DMS 273 (cell line): ENCODE measurements around the gene DNAH10.
A peak's percentile ranks its signal among the peaks of the same experiment; 100 is the strongest.
"Not testable (repeated sequence)": the region's sequence is repeated elsewhere in the genome, so short reads cannot be mapped to it uniquely, and the experiment has no call there.

Experiments
- DNase-seq: peaks from one replicate; lab custom pipeline; 2025; ENCODE audit not compliant: unreplicated experiment; lab: John Stamatoyannopoulos, UW

Gene DNAH10

DNA sequence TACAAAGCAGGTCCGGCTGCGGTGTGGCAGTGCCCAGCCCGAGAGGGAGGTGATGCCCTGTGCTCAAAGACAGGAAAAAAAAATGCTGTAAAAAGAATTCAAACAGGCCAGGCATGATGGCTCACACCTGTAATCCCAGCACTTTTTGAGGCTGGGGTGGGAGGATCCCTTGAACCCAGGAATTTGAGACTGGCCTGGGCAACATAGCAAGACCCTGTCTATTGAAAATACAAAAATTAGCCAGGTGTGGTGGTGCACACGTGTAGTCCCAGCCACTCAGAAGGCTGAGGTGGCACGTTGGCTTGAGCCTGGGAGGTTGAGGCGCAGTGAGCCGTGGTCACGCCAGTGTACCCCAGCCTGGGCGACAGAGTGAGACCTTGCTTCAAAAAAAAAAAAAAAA lies 26.4 kb downstream of the DNAH10 start:
- DNase-seq, result no peak

DNA sequence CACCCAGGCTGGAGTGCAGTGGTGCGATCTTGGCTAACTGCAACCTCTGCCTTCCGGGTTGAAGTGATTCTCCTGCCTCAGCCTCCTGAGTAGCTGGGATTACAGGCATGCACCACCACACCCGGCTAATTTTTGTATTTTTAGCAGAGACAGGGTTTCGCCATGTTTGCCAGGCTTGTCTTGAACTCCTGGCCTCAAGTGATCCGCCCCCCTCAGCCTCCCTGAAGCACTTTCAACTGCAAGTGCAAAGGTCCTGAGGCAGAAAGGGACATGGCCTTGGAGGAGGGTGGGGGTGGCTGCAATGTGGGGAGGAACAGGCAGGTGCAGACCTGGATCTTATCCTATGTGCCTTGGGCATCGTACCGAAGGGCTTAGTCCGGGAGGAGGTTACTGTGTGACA lies 27.3 kb downstream of the DNAH10 start:
- not testable (repeated sequence) for DNase-seq

DNA sequence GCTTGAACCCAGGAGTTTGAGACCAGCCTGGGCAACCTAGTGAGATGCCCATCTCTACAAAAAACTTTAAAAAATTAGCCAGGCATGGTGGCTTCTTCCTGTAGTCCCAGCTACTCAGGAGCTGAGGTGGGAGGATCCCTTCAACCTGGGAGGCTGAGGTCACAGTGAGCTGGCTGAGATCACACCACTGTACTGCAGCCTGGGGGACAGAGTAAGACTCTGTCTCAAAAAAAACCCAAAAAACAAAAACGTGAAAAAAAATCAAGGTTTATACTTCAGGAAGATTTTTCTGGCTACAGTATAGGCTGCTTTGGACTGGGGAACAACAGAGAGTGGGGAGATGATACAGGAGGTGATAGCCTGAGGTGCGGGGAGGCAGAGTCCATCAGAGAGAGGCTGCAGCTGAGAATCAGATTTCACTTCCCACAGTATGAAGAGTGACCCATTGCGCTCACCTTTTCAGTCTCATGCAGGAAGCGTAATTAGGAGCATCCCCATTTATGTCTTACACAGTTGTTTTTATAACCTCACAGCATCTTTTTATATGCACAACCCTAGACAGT lies 28.9 kb downstream of the DNAH10 start:
- no peak for DNase-seq

DNA sequence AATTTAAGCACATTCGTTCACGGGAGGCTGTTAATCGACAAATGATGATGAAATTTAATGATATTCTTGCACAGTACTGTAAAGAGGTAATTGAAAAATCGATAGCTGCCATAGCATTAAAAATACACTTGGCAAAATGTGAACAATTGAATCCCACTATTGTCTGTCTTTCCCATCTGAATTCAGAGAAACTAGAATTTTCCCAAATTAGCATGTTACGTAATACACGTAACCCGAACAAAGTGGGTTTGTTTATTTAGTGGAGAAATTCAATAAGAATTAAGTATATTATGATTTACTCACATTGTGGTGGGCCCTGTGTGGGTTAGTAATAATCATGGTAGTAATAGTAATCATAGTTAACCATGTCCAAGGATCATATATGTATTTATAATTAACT lies 31.9 kb downstream of the DNAH10 start:
- no peak for DNase-seq

DNA sequence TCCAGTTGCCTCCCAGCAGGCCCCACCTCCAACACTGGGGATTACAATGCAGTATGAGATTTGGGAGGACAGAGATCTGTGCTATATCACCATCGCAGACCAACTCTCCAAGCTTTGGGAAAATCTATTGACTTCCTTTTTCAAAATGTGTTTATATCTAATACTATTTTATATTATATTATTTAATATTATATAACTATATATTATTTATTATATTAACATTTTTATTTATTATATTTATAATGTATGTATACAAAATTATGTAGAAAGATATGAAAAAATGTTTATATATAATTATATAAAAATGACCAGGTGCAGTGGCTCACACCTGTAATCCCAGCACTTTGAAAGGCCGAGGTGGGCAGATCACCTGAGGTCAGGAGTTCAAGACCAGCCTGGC lies 36.4 kb downstream of the DNAH10 start:
- no peak for DNase-seq

DNA sequence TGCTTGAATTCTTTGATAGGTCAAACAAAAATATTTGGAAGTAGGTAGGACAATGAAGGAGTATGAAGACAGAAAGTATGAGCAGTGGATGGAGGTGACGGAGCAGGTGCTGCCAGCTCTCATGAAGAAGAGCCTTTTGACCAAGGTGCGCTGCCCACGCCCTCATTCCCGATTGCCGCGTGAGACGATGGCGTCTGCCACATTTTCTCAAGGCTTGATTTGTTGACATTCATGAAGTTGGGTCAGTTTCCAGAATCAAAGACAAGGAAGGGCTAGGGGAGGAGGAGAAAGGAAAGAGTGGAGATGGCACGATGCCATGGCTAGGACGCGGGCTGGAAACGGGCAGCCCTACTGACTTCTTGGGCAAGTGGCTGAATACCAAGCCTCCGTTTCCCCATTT lies 37.1 kb downstream of the DNAH10 start:
- no peak for DNase-seq

DNA sequence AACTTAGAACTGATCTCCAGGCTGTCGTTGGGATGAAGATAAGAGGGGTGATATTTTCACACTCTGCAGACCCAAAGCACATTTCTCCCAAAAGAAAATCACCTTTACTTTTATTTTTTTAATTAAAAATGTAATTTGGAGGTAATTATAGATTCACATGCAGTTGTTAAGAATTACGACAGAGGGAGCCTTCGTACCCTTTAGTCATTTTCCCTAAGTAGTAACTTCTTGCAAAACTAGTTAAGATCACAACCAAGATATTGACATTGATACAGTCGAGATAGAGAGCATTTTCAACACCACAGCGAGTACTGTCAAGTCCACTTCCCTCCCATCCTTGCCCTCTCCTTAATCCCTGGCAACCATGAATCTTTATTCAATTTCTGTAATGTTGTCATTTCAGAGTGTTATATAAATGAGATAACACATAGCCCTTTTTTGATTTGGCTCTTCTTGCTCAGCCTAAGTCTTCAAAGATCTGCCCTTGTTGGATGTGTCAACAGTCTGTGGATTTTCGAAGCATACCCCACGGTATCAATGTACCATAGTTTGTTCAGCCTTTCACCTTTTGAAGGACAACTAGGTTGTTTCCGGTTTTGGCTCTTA lies 39.6 kb downstream of the DNAH10 start:
- peak; percentile 37 for DNase-seq

DNA sequence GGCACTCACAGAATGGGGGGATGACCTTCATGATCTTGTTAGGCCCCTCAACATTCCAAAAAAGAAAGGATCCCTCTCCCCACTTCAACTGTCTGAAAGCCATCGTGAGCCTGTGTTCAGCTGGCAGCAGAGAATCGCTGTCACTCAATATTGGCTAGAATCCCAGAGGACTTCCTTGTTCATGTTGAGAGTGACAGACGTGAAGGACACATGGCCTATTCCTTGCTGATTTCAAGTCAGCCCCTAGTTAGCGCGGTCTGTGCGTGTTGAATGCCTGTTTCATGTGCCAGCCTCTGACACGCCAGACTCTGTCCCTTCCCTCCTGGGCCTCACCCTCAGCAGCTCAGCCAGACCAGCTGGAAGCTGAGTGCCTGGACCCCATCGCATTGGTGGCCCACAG lies 43.1 kb downstream of the DNAH10 start:
- DNase-seq, result no peak

DNA sequence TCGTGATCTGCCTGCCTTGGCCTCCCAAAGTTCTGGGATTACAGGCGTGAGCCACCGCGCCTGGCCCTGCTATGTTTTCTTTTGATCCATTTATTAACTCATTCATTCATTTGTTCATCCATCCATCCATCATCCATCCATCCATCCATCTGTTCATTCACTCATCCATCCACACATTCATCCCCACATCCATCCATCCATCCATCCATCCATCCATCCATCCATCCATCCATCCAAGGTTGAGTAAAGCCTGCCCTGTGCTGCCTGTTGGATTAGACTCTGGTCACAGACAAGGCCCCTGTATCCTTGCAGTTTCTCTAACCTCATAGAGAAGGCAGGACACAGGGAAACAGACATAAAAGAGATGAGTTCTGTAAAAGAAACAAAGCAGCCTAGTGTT lies 44.9 kb downstream of the DNAH10 start:
- DNase-seq, result no peak

DNA sequence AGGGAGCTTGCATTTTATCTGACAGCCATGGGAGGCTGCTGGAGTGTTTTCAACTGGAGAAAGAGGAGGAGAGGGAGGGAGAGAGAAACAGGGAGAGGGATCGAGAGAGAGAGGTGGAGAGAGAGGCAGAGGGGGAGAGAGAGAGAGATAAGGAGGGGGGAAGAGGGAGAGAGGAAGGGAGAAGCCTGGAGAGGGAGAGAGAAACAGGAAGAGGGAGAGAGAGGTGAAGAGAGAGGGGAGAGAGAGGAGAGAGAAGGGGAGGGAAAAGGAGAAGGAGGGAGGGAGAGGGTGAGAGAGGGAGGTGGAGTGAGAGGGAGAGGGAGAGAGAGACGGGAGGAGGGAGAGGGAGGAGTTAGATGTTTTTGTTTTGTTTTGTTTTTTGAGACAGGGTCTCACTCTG lies 45.6 kb downstream of the DNAH10 start:
- DNase-seq, result no peak

DNA sequence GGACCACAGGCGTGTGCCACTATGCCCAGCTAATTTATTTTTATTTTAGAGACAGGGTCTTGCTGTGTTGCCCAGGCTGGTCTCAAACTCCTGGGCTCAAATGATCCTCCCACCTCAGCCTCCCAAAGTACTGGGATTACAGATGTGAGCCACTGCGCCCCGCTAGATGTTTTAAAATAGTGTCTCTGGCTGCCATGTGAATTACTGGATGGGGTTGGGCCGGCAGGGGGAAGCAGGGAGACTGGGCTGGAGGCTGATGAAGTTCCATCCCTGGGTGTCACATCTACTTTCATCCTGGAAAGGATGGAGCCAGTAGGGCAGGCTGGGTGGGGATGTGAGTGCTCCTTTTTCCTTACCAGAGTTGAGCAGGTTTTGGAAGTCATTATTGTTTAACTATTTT lies 46.1 kb downstream of the DNAH10 start:
- DNase-seq, result no peak

DNA sequence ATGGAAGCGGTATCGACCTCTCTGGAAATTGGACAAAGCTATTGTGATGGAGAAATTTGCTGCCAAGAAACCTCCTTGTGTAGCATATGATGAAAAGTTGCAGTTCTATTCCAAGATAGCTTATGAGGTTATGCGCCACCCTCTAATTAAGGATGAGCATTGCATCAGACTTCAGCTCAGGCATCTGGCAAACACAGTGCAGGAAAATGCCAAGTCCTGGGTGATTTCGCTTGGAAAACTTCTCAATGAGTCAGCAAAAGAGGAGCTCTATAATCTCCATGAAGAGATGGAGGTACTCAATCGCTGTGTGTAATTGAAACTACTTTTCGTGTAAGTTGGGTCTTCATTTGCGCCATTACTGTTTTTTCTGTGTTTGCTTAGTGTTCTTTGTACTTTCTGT lies 51.2 kb downstream of the DNAH10 start:
- DNase-seq, result peak; percentile 18

DNA sequence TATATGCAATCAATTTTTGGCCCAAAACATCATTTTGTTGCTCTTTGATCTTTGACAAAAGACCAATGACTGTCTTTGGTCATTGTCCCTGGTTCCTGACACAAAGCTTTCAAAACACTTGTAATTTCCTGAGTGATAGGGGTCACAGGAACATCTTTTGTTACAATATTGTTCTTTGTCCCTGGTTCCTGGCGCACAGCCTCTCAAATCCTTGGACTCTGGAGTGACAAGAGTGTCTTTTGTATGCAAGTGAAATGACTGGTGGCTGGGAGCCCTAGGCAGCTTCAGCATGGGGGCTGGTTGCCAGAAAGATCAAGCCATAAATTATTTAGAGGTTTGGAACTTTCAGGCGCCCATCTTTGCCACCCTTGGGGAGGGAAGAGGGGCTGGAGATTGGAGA lies 53.9 kb downstream of the DNAH10 start:
- no peak for DNase-seq

DNA sequence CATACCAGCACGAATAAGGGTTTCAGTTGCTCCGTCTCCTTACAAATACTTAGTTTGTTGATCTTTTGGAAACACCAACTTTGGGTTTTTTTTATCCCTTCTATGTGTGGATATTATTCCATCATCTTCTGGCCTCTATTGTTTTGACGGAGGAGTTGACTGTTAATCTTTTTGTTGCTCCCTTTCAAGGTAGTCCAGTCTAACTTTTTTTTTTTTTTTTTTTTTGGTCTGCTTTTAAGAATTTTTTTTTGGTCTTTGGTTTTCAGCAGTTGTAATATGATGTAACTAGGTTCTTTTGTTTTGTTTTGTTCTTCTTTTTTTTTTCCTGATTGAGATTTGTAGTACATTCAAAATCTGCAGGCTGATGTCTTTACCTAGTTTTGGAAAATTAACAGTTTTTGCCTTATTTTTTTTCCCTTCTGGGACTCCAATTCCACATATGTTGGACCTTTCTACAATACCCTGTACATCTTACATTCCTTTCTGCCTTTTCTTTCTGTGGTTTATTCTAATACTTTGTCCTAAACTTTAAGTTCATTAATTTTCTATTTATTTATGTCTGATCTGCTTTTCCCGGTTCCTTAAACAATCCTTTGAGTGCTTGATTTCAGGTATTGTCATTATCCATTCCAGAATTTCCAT lies 54.9 kb downstream of the DNAH10 start:
- no peak for DNase-seq

DNA sequence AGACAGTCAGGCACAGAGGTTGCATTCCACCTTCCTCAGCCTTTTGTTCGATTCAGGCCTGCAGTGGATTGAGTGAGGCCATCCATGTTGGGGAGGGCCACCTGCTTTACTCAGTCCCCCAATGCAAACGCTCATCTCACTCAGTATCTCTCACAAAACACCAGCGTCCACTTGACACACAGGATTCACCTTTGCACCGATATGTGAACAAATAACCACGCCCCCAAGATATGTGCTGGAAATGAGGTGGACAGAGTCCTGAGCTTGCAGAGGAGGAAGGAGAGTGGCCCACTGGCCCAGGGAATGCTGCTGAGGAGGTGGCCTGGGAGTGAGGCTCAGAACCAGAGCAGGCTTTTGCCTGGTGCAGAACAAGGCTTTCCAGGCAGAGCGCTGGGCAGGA lies 60.7 kb downstream of the DNAH10 start:
- DNase-seq, result no peak

DNA sequence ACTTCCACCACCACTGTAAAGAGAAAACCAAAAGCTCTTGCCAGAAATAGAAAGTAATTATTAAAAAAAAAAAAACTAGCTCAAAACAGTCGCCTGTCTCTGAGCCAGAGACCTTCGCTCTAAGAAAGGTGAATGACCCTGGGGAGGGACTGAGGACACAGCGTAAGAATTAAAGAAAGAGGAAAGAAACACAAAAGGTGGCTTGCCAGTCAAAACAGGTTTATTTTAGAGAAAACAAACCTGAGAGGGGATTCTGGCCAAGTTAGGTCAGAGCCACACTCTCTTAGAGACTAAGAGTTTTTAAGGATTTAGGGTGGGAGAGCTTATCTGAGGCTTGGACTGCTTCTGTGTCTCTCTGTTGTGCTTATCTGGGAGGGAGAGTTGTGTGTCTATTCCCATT lies 66.0 kb downstream of the DNAH10 start:
- DNase-seq, result no peak

DNA sequence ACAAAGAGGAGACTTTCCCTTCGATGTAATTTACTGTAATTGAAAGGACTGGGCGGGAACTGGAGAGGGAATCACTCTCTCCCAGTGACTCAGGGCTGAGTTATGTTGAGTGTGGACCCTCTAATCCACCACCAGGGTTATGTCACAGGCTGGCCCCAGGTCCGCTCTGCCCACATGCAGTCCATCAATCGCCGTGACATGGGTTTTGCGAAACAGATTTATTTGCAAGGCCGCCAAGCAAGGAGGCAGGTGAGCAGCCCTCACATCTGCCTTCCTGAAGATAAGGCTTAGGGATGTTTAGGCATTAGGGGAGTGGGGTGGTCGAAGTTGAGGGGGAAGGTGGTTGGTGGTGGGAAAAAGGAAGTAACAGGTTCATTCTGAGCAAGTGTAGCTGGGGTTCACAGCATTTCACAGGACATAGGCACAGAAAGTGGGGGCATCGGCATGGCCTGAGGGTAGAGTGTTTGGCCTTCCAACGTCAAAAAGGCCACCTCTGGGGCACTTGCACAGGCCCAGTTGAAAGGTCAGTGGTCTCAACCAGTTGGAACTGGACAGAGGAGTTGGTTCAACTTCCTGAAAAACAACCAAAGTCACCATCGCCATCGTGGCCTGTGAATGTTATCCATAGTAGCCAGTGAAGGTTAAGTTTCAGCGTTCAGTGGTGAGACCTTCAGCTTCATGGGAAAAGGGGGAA lies 66.9 kb downstream of the DNAH10 start:
- no peak for DNase-seq

DNA sequence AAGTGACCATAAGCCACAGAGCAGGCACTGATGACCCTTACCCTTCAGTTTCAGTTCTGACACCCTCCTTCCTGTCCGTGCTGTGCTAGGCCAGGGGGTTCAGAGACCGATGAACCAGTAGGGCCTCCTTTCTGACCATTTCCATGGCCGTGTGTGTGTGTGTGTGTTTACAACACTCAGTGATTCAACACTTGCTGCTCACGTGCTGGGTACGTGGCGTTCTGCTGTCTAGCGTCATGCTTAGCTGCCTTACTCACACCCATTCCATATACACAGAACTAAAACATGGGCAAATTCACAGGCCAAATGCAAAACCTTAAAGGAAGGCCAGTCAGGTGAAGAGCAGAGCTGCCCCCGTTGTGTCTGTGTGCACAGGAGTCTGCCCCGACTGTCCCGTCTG lies 67.5 kb downstream of the DNAH10 start:
- DNase-seq, result no peak

DNA sequence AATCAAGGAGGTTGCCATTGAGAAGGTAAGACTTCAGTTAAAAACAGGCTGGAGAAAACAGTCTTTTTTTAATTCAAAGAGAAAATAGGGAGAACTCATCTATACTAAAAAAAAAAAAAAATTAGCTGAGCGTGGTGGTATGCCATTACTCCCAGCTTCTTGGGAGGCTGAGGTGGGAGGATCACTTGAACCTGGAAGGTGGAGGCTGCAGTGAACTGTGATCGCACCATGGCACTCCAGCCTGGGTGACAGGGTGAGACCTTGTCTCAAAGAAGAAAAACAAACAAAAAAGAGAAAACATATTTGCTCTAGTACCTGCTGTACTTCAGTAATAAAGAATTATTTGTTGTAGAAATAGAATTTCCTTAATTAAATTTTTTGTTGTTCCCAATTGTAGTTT lies 68.6 kb downstream of the DNAH10 start:
- no peak for DNase-seq

DNA sequence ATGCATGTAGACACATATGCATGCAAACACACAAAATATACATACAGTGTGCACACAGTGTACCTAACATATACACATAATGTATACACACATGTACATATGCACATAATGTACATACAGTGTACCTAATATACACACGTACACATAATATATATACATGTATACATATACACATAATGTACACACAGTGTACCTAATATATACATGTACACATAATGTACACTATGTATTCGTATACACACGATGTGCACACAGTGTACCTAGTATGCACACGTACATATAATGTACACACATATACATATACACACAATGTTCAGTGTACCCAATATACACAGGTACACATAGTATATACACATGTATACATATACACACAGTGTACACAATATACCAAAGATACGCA lies 70.0 kb downstream of the DNAH10 start:
- no peak for DNase-seq

DNA sequence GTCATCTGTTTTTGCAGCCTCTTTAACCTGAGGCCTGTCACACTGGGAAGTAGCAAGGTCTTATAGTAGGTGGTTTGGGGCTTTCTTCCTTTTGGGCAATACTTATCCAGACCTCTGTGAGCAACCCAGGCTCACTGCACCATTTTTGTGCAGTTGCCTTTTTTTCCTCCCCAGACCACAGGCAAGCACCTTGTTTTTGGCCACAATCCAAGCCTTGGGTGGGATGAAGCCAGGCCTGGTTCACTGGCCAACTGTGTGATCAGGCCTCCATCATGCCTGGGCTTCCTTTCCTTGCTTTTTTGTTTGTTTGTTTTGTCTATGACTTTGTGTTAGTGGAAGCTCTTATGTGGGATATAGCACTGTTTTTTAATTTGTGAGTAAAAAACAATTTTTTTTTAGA lies 71.7 kb downstream of the DNAH10 start:
- no peak for DNase-seq

DNA sequence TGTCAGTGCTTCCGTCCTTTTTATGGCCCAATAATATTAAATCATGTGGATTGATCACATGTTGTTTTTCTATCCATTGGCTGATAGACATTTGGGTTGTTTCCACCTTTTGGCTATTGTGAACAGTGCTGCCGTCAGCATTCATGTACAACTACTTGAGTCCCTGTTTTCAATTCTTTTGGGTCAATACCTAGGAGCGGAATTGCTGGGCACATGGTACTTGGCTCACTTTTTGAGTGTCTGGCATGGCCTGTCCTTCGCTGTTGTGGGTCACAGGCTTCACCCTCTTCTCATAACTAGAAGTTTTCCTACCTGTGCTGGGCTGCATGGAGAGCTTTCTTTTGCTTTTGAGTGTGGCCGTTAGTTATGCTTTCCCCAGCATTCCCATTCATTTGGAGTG lies 72.7 kb downstream of the DNAH10 start:
- no peak for DNase-seq
